GM18502 (cell line): ENCODE results near the gene GRSF1.
"Not testable (repeated sequence)": the region's sequence is repeated elsewhere in the genome, so short reads cannot be mapped to it uniquely, and the experiment has no call there.

Source experiments
- ATAC-seq: cut with Tn5 transposase; IDR thresholded peaks from one replicate; pipeline ENCODE4 v1.9.1; 2021; ENCODE audit warnings: mild to moderate bottlenecking; ENCODE audit not compliant: unreplicated experiment, poor library complexity

The GRSF1 gene

DNA sequence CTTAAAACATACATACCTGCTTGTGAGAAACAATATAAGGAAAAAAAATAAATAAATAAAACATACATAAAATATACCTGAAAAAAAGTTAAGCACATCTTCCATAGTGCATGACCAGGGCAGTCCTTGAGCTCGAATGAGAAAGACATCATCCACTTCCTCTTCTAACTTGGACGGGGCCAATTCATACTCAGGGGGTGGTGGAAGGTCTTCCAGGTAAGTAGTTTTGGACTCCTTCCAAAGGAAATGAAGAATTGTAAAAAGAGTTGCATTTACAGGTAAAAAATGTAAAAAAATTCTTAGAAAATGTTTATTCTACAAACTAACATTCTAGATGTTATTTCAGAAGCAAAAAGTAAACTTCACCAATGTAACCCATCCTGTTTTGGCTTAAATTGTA is 3.6 kb downstream of the GRSF1 start:
- no peak for ATAC-seq

DNA sequence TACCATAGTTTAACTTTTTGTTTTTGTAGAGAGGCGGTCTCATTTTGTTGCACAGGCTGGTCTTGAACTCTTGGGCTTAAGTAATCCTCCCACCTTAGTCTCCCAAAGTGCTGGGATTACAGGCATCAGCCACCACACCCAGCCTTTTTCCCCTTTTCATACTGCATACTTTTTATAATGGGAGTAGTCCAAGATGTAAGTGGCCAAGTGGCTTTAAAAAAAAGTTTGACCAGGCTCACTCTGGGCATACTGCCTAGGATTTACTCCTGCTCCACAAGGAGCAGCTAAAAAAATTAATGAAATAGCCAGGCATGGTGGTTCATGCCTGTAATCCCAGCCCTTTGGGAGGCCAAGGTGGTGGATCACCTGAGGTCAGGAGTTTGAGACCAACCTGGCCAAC is 6.0 kb downstream of the GRSF1 start:
- ATAC-seq: no peak

GRCh38 chr4:70831293-70831692 is 8.4 kb downstream of the GRSF1 start:
- no peak for ATAC-seq

DNA sequence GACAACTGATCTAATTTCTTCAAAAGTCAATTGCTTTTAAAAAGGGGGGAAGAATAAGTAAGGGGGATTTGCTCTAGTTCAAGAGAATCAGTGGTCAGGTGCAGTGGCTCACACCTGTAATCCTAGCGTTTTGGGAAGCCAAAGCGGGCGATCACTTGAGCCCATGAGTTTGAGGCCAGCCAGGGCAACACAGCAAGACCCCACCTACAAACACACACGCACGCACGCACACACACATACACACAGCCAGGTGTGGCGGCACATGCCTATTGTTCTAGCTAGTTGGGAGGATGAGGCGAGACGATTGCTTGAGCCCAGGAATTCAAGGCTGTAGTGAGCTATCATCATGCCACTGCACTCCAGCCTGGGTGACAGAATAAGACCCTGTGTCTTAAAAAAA is 9.6 kb downstream of the GRSF1 start:
- ATAC-seq: no peak

DNA sequence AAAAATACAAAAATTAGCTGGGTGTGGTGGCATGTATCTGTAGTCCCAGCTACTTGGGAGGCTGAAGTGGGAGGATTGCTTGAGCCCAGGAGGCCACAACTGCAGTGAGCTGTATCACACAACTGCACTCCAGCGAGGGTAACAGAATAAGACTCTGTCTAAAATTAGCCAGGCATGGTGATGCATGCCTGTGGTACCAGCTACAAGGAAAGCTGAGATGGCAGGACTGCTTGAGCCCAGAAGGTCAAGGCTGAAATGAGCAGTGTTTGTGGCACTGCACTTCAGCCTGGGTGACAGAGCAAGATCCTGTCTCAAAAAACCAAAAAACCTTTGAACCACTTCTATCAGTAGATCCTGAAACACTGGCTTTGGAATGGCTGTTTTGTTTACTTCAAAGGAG is 10.2 kb downstream of the GRSF1 start:
- ATAC-seq: no peak

DNA sequence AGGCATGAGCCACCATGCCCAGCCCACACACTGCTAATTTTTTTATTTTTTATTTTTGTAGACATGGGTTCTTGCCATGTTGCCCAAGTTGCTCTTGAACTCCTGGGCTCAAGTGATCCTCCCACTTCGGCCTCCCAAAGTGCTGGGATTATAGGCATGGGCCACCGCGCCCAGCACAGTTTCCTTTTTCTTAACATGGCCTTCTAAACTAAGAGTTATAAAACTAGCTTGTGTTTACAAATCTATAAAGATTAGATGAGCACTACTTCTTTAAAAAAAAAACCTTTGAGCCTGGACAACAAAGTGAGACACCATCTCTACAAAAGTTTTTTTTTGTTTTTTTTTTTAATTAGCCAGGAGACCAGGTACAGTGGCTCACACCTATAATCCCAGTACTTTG is 10.7 kb downstream of the GRSF1 start:
- ATAC-seq: no peak

DNA sequence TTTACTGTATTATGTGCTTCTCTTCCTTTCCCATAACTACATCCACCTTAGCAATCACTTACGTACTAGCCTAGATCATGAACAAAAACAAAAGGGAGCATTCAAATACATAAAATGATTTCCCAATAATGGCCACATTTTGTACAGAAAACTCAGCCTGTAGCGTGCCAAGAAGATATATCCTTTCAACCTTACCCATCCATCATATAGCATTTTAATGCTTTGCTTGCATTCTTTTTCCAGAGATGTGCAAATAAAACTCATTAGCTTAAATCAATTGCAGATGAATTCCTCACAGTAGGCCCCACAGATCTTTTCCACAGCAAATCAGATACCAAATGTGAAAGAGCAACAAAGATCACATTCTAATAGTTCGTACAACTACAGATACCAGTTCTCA is 20.8 kb downstream of the GRSF1 start:
- no peak for ATAC-seq

GRCh38 chr4:70818173-70818855 is 21.4 kb downstream of the GRSF1 start:
- ATAC-seq: no peak

GRCh38 chr4:70816894-70817293 is 22.8 kb downstream of the GRSF1 start:
- no peak for ATAC-seq

- ATAC-seq: no peak
Measured at GRCh38 chr4:70815370-70815769, 24.3 kb downstream of the GRSF1 start.

DNA sequence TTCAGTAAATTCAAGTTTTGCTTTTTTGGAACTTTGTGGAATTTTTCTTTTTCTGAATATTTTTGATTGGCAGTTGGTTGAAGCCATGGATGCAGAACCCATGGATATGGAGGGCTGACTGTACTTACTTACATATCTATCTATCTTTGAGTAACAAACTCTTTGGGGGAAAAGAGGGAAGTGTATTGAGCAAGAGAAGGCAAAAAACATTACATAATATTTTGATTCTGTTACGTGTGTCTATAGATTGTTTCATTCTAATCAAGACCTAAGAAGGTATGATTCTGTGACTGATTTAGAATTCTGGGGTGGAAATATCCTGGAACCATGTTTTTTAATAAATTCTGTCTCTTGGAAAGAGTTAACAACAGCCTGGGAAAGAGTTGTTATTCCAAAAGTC is 31.5 kb downstream of the GRSF1 start:
- ATAC-seq: no peak

DNA sequence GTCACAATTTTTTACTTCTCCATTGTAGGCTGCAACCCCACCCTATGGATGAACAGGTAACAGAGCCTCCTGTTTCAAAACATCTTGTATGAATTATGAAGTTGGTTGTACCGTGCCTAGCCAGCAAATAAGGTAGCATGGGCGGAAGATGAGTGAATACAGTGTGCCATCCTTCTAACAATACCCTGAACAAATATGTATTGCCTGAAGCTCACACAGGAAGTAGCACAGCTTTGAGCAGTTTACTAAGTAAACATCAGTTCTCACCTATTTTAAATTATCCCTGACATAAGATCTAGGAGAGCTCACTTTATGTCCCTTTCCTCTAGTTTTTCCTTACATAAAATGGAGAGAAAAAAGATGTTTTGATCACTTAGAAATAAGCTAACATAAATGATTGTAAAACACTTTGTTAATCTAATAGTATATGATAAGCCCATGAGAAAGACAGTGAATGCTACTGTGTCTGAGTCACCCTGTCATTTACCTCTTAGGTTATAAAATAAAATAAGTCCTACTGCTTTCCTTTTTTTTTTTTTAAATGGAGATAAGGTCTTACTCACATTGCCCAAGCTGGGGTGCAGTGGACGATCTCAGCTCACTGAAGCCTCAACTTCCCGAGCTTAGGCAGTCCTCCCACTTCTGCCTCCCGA is 36.6 kb downstream of the GRSF1 start:
- no peak for ATAC-seq

DNA sequence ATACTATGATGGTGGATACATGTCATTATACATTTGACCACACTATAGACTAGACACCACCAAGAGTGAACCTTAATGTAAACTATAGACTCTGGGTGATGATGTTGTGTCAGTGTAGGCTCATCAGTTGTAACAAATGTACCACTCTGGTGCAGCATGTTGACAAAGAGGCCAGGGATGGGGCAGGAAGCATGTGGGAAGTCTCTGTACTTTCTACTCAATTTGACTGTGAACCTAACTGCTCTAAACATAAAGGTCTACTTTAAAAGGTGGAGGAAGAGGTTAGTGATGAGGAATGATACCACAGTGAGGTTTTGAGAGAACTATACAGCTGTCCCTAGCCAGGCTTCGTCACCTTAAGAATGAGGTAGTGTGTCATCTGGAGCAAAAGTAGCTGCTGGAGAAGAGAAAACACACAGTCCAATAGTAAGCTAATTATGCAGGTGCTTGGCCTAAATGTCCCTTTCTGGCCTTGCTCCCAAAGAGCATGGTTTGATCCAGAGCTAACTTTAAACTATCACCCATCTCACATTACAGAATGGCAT is 38.4 kb downstream of the GRSF1 start:
- ATAC-seq: peak; percentile 78

GRCh38 chr4:70793626-70794025 is 46.1 kb downstream of the GRSF1 start:
- no peak for ATAC-seq

GRCh38 chr4:70788733-70789132 is 51.0 kb downstream of the GRSF1 start:
- no peak for ATAC-seq

DNA sequence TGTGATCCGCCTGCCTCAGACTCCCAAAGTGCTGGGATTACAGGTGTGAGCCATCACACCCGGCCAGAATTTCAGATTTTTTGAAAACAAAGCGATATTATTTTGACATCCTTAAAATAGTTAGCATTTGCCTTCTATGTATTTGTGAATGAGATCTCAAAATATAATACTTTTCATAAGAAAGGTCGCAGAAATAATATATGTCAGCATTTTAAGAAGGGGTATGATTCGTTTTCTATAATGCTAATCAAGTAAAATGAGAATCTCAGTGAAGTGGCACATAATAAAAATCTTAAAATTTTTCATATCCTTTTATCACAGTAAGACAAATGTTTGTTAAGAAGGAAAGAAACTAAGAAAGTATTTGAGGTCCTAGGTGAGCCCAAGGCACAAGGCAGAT is 52.2 kb downstream of the GRSF1 start:
- no peak for ATAC-seq

DNA sequence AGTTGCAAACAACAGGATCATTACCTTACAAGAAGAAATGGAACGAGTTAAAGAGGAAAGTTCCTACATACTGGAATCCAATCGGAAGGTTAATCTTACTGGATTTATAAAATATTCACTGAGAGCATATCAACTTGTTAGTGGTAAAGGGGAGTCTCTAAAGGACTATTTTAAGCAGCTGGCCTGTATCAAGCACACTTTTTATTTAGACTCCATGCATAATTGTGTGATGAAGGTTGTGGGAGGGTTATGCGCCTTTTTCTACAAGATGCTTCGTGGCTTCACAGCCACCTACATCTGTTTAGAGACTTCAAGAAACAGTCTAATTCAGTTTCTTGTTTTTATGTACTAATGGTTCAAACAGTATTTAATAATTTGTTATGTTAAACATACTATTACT is 56.6 kb downstream of the GRSF1 start:
- ATAC-seq: no peak

GRCh38 chr4:70778888-70779422 is 60.7 kb downstream of the GRSF1 start:
- ATAC-seq: no peak

GRCh38 chr4:70772929-70773555 is 66.6 kb downstream of the GRSF1 start:
- peak; percentile 75 for ATAC-seq

- ATAC-seq: not testable (repeated sequence)
Measured at GRCh38 chr4:70769396-70769795, 70.3 kb downstream of the GRSF1 start.

- ATAC-seq: no peak
Measured at GRCh38 chr4:70768301-70768948, 71.3 kb downstream of the GRSF1 start.
